Glomerular endothelial cell (primary cell): ENCODE data around the gene HMGA1. TPM values are rescaled to one million over a fixed set of nuclear protein-coding genes. Genes with fewer than 3 reads are reported as not detected.

Experiments
- DNase-seq: peaks from one replicate; pipeline ENCODE4 v3.0.0-alpha.2; 2011; ENCODE audit warnings: low read depth, low spot score; ENCODE audit errors: extremely low read depth
- total RNA-seq: library from RNA; depleted of rRNA; stranded (reverse); fragments of >200 nt; gene quantifications from 2 replicates; pipeline ENCODE4 v1.2.3, GENCODE V29; 2015

HMGA1 gene
- 327 and 748 TPM in 2 replicates for total RNA-seq

DNA sequence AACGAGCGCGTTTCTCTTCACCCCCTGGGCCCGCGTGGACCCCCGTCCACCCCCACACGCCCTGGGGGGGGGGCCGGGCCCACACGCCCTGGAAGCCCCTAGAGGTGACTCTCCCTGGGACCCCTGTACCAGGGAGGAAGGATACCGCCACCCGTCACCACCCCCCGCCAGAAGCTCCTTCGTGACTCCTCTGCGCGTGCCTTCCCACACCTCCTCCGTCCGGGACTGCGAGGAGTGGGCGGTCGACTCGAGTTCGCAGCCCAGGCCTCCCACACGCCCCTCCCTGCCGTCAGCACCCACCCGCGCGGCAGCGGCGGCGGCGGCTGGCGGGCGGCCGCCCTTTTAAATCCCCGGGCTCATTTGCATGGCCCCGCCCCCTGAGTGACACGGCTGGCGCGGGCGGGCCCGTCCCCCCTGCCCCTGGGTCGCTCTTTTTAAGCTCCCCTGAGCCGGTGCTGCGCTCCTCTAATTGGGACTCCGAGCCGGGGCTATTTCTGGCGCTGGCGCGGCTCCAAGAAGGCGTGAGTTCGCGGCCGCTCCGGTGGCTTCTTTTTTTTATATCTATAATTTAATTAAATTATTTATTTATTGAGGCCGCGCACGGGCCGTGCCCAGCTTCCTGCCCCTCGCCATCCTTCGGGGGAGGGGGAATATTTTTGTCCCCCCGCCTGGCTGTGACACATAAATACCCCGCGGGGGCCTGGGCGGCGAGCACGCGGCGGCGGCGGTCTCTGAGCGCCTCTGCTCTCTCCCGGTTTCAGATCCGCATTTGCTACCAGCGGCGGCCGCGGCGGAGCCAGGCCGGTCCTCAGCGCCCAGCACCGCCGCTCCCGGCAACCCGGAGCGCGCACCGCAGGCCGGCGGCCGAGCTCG is at the start of gene HMGA1:
HMGA1 (plus strand) TSS at position 431 of the 873 bp plus-strand sequence. CDS start 3,908 bp downstream, outside the sequence.
- no peak for DNase-seq

GRCh38 chr6:34189806-34190503 is 46.7 kb upstream of the HMGA1 start:
- DNase-seq = no peak

GRCh38 chr6:34190504-34191122 is 46.1 kb upstream of the HMGA1 start:
- DNase-seq = no peak

- no peak for DNase-seq
These were observed 41.9 kb upstream of the HMGA1 start for GRCh38 chr6:34194772-34195171.

- no peak for DNase-seq
These were observed 41.0 kb upstream of the HMGA1 start for GRCh38 chr6:34195726-34196115.

GRCh38 chr6:34196116-34196832 is 40.4 kb upstream of the HMGA1 start:
- no peak for DNase-seq

DNA sequence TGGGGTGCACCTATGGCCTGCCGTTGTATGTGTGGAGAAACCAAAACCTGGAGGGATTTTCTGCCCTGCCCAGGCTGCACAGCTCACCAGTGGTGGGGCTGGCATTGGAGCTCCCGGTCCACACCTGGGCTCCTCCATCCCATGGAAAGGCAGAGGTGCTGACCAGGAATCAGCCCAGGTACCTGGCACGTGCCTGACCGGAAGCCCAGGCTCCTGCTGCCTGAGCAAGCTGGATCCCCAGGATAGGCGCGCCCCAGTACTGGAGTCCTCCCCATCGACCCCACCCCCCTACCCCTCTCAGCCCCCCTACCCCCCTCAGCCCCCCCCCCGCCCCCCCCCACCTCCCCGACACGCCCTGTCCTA is 39.9 kb upstream of the HMGA1 start:
- no peak for DNase-seq

- DNase-seq = no peak
These were observed 36.2 kb upstream of the HMGA1 start for GRCh38 chr6:34200340-34200971.

GRCh38 chr6:34201455-34202107 is 35.1 kb upstream of the HMGA1 start:
- no peak for DNase-seq

DNA sequence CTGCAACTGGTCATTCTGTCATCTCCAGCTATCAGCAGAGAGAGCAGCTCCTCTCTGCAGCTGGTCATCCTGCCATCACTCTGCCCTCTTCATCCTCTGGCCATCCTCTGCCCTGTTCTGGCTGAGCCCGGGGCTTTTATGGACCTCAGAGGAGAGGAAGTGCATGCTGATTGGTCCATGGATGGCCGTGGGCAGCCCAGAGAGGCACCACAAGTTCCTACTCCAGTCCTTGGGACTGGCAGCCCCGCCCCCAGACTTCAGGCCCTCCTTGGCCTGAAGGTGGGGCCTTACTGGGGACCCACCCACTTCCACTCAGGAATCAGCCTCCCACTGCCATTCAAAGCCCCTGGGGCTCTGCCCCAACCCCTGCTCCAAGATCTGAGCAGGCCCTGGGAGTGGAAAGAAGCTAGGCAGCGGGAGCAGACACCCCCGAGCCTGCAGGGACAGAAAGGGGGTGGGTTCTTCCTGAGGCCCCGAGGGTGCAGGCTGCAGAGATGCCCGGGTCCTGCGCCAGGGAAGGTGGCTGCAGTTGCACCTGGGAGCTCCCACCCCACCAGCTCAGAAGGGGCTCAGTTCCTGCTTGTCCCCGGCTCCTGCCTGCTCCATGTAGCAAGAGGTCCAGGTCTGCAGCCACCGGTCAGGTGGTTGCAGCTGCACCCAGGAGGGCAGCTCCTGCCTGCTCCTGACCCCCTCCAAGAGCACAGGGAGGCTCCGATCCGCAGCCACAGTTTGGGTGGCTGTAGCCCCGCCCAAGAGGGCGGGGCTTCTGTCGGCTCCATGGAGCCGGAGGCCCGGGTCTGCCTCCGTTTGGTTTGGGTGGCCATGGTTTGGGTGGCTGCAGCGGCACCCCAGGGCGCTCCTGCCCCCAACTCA is 34.1 kb upstream of the HMGA1 start:
- DNase-seq = no peak

DNA sequence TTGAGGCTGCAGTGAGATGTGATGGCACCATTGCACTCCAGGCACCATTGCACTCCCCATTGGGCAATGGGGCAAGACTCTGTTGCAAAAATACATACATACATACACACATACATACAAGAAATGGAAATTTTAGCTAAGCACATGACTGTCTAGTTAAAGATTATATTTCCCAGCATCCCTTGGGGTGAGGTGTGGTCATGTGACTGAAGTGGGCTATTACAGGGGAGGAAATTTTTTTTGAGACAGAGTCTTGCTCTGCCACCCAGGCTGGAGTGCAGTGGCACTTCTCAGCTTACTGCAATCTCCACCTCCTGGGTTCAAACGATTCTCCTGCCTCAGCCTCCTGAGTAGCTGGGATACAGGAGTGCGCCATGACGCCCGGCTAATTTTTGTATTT is 32.0 kb upstream of the HMGA1 start:
- no peak for DNase-seq

DNA sequence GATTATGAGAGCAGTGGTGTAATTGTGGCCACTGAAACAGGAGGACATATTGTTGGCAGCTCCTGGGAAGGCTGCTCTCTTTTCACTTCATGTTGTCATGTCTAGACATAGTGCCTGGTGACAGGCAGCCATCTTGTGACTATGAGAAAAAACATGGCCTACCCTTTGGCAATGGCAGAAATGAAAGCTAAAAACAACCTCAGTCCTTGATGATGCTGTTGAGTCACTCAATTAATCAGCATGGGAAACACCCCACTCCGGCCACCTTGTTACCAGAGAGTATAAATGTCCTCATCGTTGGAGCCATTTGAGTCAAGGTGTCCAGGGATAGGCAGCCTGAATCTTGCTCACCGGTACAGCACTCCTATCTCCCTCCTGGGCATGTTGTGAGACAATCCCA is 31.2 kb upstream of the HMGA1 start:
- no peak for DNase-seq

- DNase-seq = no peak
These were observed 30.8 kb upstream of the HMGA1 start for GRCh38 chr6:34205916-34206315.

DNA sequence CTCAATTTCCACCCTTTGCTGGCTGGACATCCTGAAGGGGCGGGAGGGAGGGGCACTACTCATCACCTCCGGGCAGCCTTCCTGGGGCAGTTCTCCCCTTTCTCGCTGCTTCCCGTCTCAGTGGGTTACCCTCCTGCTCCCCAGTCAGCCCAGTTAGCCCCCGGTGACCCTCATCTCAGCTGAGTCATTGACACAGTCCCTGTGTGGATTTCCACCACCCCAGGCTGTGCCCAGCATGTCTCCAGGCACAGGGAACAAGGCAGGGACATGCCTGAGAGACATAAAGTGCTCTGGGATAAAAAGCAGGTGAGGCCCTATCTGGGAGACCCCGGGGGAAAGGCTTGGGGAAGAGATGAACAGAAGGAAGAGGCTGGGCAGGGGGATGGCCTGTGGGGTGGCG is 29.9 kb upstream of the HMGA1 start:
- DNase-seq = no peak

DNA sequence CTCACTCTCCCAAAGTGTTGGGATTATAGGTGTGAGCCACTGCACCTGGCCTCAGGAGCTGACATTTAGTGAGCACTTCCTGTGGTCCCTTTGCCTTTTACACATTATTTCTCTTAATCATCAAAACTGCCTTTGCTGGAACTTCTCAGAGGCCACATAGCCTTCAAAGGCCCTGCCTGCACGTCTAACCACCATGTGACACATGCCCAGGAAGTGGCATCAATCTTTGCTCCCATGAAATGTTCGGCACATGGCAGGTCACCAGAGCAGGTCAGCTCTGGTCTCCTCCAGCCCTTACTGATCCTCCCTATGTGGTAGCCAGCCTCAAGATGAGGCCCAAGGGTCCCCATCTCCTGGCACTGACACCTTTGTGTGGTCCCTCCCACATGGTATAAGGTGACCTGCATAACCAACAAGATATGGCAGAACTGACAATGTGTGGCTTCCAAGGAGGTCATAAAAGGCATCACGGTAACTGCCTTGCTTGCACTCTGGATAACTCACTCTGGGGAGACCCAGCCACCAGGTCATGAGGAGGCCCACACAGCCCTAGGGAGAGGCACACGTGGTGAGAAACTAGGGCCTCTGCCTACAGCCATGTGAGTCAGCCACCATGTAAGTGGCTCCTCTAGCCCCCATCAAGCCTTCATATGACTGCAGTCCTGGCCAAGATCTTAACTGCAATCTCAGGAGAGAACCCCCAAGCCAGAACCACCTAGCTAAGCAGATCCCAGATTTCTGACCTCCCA is 28.8 kb upstream of the HMGA1 start:
- DNase-seq = no peak

GRCh38 chr6:34213772-34214171 is 22.9 kb upstream of the HMGA1 start:
- DNase-seq = no peak

DNA sequence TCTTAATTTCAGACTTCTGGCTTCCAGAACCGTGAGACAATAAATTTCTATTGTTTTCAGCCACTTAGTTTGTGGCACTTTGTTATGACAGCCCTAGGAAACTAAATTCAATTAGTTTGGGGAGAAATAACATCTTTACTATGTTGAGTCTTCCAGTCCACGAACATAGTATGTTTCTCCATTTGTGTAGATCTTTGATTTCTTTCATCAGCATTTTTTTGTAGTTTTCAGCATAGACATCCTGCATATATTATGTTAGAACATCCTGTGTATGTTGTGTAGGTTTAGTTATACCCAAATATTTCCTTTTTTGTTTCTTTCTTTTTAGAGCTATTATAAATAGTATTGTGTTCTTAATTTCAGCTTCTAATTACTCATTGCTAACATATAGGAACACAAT is 18.0 kb upstream of the HMGA1 start:
- DNase-seq = no peak

DNA sequence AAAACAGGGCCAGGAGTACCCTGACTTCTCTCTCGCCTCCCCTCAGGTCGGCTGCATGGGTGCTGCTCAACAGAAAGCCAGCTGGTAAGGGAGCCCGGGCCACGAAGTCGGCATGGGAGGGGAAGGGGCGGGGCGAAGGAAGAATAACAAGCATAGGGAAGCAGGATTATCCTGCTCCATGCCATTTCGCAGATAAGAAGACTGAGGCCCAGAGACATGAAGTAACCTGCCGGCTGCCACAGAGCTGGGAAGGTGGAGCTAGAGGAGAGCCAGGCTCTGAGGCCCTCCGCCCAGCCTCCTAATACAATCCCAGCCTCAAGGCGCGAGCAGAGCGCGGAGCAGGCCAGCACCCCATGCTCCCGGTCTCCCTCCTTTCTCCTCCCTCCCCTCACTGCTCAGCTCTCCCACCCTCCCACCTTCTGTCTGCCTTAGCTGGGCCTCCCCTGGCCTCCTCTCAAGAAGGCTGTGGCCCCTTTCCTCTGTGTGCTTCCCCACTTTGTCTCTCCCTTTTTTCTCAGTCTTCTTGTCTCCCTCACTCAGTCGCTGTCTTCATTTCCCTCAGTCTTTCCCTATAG is 13.2 kb upstream of the HMGA1 start:
- DNase-seq = no peak
